PC-9 (cell line): ENCODE results near the gene PKP3.

Experiments used
- EZH2 ChIP-seq: fragments of 200-600 bp; sonication (generic); IDR thresholded peaks from 2 replicates; pipeline ENCODE4 v1.8.0; 2017; ENCODE audit warnings: antibody characterized with exemption, low read depth
- TF ChIP-seq, protein P1 (sequence below): fragments of 200-600 bp; sonication (generic); conservative IDR thresholded peaks from 2 replicates; pipeline ENCODE4 v1.6.1; 2017; ENCODE audit warnings: mixed run types, antibody characterized with exemption, mild to moderate bottlenecking, moderate library complexity

DNA sequence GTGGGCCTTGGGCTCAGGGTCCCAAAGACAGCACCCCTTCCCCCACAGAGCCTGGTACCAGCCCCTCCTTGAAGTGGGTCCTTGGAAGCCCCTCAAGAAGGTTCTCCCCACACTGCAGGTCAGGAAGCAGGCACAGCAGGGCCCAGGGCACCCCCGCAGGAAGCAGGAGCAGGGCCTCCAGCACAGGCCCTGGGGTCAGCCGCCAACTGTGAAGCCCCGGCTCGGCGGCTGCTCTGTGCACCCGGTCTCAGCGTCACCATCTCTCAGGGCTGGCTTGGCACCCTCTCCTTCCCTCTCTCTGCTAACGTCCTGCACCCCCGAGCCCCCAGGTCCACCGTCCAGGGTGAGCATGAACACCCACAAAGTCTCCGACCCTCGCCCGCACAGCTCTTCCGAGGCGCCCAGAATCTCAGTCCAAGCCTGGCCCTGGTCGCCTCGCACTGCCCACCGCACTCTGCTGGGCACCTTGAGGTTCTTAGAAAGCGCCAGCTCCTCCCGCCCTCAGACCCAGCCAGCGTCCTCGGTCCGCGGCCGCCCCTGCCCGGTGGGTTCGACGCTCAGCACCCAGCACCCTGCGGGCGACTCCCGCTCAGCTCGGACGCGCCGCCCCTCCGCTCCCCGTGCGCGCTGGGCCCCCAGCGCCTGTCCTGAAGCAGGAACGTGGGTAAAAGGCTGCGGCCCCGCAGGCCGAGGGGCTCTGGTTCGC lies 22.2 kb downstream of the PKP3 start:
- TF ChIP-seq, protein P1, sequence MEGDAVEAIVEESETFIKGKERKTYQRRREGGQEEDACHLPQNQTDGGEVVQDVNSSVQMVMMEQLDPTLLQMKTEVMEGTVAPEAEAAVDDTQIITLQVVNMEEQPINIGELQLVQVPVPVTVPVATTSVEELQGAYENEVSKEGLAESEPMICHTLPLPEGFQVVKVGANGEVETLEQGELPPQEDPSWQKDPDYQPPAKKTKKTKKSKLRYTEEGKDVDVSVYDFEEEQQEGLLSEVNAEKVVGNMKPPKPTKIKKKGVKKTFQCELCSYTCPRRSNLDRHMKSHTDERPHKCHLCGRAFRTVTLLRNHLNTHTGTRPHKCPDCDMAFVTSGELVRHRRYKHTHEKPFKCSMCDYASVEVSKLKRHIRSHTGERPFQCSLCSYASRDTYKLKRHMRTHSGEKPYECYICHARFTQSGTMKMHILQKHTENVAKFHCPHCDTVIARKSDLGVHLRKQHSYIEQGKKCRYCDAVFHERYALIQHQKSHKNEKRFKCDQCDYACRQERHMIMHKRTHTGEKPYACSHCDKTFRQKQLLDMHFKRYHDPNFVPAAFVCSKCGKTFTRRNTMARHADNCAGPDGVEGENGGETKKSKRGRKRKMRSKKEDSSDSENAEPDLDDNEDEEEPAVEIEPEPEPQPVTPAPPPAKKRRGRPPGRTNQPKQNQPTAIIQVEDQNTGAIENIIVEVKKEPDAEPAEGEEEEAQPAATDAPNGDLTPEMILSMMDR: no peak
- TF ChIP-seq EZH2: no peak
